SK-N-SH (cell line): ENCODE data around the gene COL8A1. TPM values are rescaled to one million over a fixed set of nuclear protein-coding genes. Genes with fewer than 3 reads are reported as not detected.

ENCODE experiments used
- CTCF ChIA-PET: fragments of 300-600, 350-600 bp; formaldehyde crosslinking; extraction: SDS; loops from one replicate; lab custom pipeline; 2021; lab: Yijun Ruan, JAX
- POLR2A ChIA-PET: fragments of 350-600 bp; sonication (Branson Sonifier 250); formaldehyde crosslinking; extraction: SDS; loops from one replicate; lab custom pipeline; 2020; ENCODE audit warnings: antibody characterized with exemption, inconsistent platforms; lab: Yijun Ruan, JAX
- DNase-seq: peaks from one replicate; pipeline ENCODE4 v3.0.0; 2012
- H2AFZ ChIP-seq: fragments of 200-600 bp; sonication (generic); 2 replicates; pipeline ENCODE4 v1.8.1; 2016; ENCODE audit warnings: antibody characterized with exemption, mild to moderate bottlenecking, low read depth
- H3F3A ChIP-seq: fragments of 200-600 bp; sonication (generic); replicated peaks from 2 replicates; pipeline ENCODE3; 2016; ENCODE audit warnings: antibody characterized with exemption, mild to moderate bottlenecking; ENCODE audit not compliant: insufficient read depth
- H3K27ac ChIP-seq, 2 experiments: fragments of 200-500 bp in 1 of 2; fragments of 200-600 bp in 1 of 2; sonication (Bioruptor generic) in 1 of 2; sonication (generic), shearing (Covaris generic) in 1 of 2; 2 replicates each; pipeline versions ENCODE4 v1.5.1 to v1.6.1; 2014 to 2016; ENCODE audit warnings: low read depth in 2 of 2, inconsistent platforms in 1 of 2, low read length in 1 of 2, mild to moderate bottlenecking in 1 of 2, mixed read lengths in 1 of 2
- H3K27me3 ChIP-seq: fragments of 200-600 bp; sonication (generic), shearing (Covaris generic); 2 replicates; pipeline ENCODE4 v1.6.1; 2016; ENCODE audit warnings: mixed run types; ENCODE audit not compliant: insufficient read depth
- H3K36me3 ChIP-seq, 2 experiments: fragments of 200-500 bp in 1 of 2; fragments of 200-600 bp in 1 of 2; sonication (Bioruptor generic) in 1 of 2; sonication (generic) in 1 of 2; replicated peaks in 1 of 2; 2 replicates each; pipeline versions ENCODE3 to v1.5.1; 2014 to 2016; ENCODE audit warnings: low read length in 1 of 2, mild to moderate bottlenecking in 1 of 2; ENCODE audit not compliant: insufficient read depth in 2 of 2, control insufficient read depth in 1 of 2
- H3K4me1 ChIP-seq, 2 experiments: fragments of 200-500 bp in 1 of 2; fragments of 200-600 bp in 1 of 2; sonication (Bioruptor generic) in 1 of 2; sonication (generic), shearing (Covaris generic) in 1 of 2; 2 replicates each; pipeline versions ENCODE4 v1.5.1 to v1.6.1; 2014 to 2016; ENCODE audit warnings: low read depth in 1 of 2, low read length in 1 of 2, mixed run types in 1 of 2; ENCODE audit not compliant: insufficient read depth in 2 of 2, control insufficient read depth in 1 of 2
- H3K4me2 ChIP-seq: fragments of 200-600 bp; sonication (generic), shearing (Covaris generic); 2 replicates; pipeline ENCODE4 v1.6.1; 2017; ENCODE audit warnings: mixed run types
- H3K4me3 ChIP-seq, 2 experiments: fragments of 200-500 bp in 1 of 2; fragments of 200-600 bp in 1 of 2; sonication (Bioruptor generic) in 1 of 2; sonication (generic), shearing (Covaris generic) in 1 of 2; 2 replicates each; pipeline versions ENCODE4 v1.5.1 to v1.8.1; 2014 to 2016; ENCODE audit warnings: low read depth in 2 of 2, inconsistent platforms in 1 of 2, low read length in 1 of 2, mild to moderate bottlenecking in 1 of 2, mixed read lengths in 1 of 2, moderate library complexity in 1 of 2
- H3K79me2 ChIP-seq: fragments of 200-600 bp; sonication (generic); 2 replicates; pipeline ENCODE4 v1.8.1; 2017; ENCODE audit warnings: mild to moderate bottlenecking; ENCODE audit not compliant: insufficient read depth
- H3K9ac ChIP-seq: fragments of 200-600 bp; sonication (generic); 2 replicates; pipeline ENCODE4 v1.6.1; 2017; ENCODE audit warnings: mixed run types
- H3K9me2 ChIP-seq: fragments of 200-600 bp; sonication (generic); 2 replicates; pipeline ENCODE4 v1.6.1; 2017; ENCODE audit warnings: mixed run types
- H3K9me3 ChIP-seq: fragments of 200-600 bp; sonication (generic); 2 replicates; pipeline ENCODE4 v1.6.1; 2017; ENCODE audit warnings: mixed run types, mild to moderate bottlenecking, moderate library complexity
- H4K20me1 ChIP-seq: fragments of 200-600 bp; sonication (generic); 2 replicates; pipeline ENCODE4 v1.6.1; 2017; ENCODE audit warnings: mild to moderate bottlenecking, mixed run types; ENCODE audit not compliant: insufficient read depth
- ELF1 ChIP-seq: IDR thresholded peaks from 2 replicates; pipeline ENCODE4 v1.4.0; 2012
- EP300 ChIP-seq, 2 experiments: IDR thresholded peaks; 2 replicates each; pipeline versions ENCODE4 v1.4.0 to v1.6.1; 2012; ENCODE audit warnings: borderline replicate concordance in 1 of 2, low read depth in 1 of 2, low read length in 1 of 2
- FOSL2 ChIP-seq: IDR thresholded peaks from 2 replicates; pipeline ENCODE4 v1.4.0; 2012; ENCODE audit warnings: low read depth, mild to moderate bottlenecking, moderate library complexity, borderline replicate concordance
- FOXJ3 ChIP-seq: sonication (generic); formaldehyde crosslinking; IDR thresholded peaks from 2 replicates; pipeline ENCODE4 v1.5.1; 2020; ENCODE audit warnings: mild to moderate bottlenecking, missing genetic modification reagents
- JUND ChIP-seq: IDR thresholded peaks from 2 replicates; pipeline ENCODE4 v1.4.0; 2012
- MEF2A ChIP-seq: IDR thresholded peaks from 2 replicates; pipeline ENCODE4 v1.4.0; 2012; ENCODE audit warnings: low read depth, borderline replicate concordance
- MXI1 ChIP-seq: IDR thresholded peaks from 2 replicates; pipeline ENCODE4 v1.6.1; 2012; ENCODE audit warnings: mild to moderate bottlenecking, low read depth, low read length, improper control_type of control experiment
- NFIC ChIP-seq: IDR thresholded peaks from 2 replicates; pipeline ENCODE4 v1.4.0; 2012; ENCODE audit warnings: borderline replicate concordance
- POLR2AphosphoS5 ChIP-seq: IDR thresholded peaks from 2 replicates; pipeline ENCODE4 v1.6.1; 2012; ENCODE audit warnings: low read depth, low read length
- RXRA ChIP-seq: IDR thresholded peaks from 2 replicates; pipeline ENCODE4 v1.4.0; 2012; ENCODE audit warnings: low read depth, mild to moderate bottlenecking, borderline replicate concordance
- TCF12 ChIP-seq: IDR thresholded peaks from 2 replicates; pipeline ENCODE4 v1.4.0; 2012
- TEAD4 ChIP-seq: IDR thresholded peaks from 2 replicates; pipeline ENCODE4 v1.4.0; 2012; ENCODE audit warnings: mild to moderate bottlenecking, borderline replicate concordance; ENCODE audit not compliant: insufficient read depth
- USF2 ChIP-seq: fragments of 150-350 bp; IDR thresholded peaks from 2 replicates; pipeline ENCODE4 v1.6.1; 2017; ENCODE audit warnings: antibody characterized with exemption, low read length, low read depth, borderline replicate concordance
- ZBTB33 ChIP-seq: IDR thresholded peaks from 2 replicates; pipeline ENCODE4 v1.4.0; 2012; ENCODE audit warnings: low read depth, borderline replicate concordance
- WGBS: methylation state at CpG from one replicate; pipeline ENCODE4 v1.1.6; 2017; ENCODE audit warnings: low lambda C conversion rate; 5-methylcytosine and 5-hydroxymethylcytosine counted together
- polyA plus RNA-seq, 3 experiments: library from polyadenylated mRNA; depleted of rRNA; stranded (reverse); fragments of >200 nt; gene quantifications; 2 replicates each; pipeline ENCODE4 v1.2.3, GENCODE V29; 2012
- TF ChIP-seq, protein P1 (sequence below): IDR thresholded peaks from 2 replicates; pipeline ENCODE4 v1.4.0; 2012; ENCODE audit warnings: low read depth, borderline replicate concordance
- TF ChIP-seq, protein P2 (sequence below): IDR thresholded peaks from 2 replicates; pipeline ENCODE4; 2012

Gene COL8A1
- polyA plus RNA-seq, 1 of the 3 experiments (the other 2 are of a cell fraction): 4.0 TPM

DNA sequence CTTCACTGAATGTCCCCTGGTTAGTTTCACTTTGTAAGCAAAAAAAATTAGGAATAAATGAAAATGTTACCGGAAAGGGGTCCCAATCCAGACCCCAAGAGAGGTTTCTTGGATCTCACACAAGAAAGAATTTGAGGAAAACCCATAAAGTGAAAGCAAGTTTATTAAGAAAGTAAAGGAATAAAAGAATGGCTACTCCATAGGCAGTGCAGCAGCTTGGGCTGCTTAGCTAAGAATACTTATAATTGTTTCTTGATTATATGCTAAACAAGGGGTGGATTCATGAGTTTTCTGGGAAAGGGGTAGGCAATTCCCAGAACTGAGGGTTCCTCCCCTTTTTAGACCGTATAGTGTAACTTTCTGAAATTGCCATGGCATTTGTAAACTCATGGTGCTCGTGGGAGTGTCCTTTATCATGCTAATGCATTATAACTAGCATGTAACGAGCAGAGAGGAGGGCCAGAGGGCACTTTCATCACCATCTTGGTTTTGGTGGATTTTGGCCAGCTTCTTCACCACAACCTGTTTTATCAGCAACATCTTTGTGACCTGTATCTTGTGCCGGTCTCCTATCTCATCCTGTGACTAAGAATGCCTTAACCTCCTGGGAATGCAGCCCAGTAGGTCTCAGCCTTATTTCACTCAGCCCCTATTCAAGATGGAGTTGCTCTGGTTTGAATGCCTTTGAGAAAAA is 138.3 kb downstream of the COL8A1 start:
- CTCF ChIA-PET: interaction anchor here (0.7 to 1.7 kb wide), 4 partner anchors 13 to 74 kb away, joined by 3 to 7 read pairs (median 4); no protein-coding TSS in a partner anchor

DNA sequence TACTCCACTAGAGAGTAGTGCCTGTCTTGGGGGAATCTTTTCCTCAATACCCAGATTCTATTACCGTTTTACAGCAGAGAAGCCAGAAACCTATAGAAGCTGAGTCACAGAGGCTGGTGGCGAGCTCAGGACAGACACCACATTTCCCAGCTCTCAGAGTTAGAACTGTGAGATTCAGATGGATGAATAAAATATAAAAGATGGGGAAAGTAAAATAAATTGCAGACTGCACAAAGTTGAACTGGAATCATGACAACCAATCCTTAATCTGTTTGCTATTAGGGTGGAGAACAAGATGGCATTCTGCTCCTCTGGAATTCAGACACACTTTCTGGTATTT is 138.8 kb downstream of the COL8A1 start:
- WGBS: 46% methylated on average over 2 of the region's 2 CpGs
- CTCF ChIA-PET: interaction anchor here (1.0 to 1.5 kb wide), 3 partner anchors 12 to 31 kb away, joined by 3 to 6 read pairs (median 5); no protein-coding TSS in a partner anchor
- no peaks in the 10 kb centered on the region for H3K9me2 ChIP-seq
- peaks cover 0 to 20% of the 10 kb centered on the region in 2 experiments; a peak in 1 of 4 replicates for H3K4me1 ChIP-seq
- no peak for TF ChIP-seq FOSL2
- TF ChIP-seq ZBTB33: no peak
- TF ChIP-seq FOXJ3: no peak
- no peak for TF ChIP-seq MEF2A
- TF ChIP-seq USF2: no peak
- TF ChIP-seq MXI1: no peak
- TF ChIP-seq POLR2AphosphoS5: no peak
- no peak for DNase-seq
- no peak overlapping the region for H3K27ac ChIP-seq
- no peaks in the 10 kb centered on the region for H3K79me2 ChIP-seq
- no peaks in the 10 kb centered on the region for H4K20me1 ChIP-seq
- H2AFZ ChIP-seq: no peak overlapping the region; the same call in 1 of the 2 replicates
- H3K36me3 ChIP-seq: no peaks in the 10 kb centered on the region
- H3K9me3 ChIP-seq: no peaks in the 10 kb centered on the region
- H3K9ac ChIP-seq: no peak overlapping the region
- H3K4me2 ChIP-seq: no peak overlapping the region
- POLR2A ChIA-PET: no interaction called here
- H3K27me3 ChIP-seq: no peaks in the 10 kb centered on the region
- H3K4me3 ChIP-seq: no peak overlapping the region
- H3F3A ChIP-seq: peaks cover 4% of the 10 kb centered on the region

More for the DNA sequence above, 138.3 kb downstream of the COL8A1 start:
- no peaks in the 10 kb centered on the region for H3K9me2 ChIP-seq
- no peak overlapping the region for H3K27ac ChIP-seq
- no peak overlapping the region for H3K9ac ChIP-seq
- H3K36me3 ChIP-seq: no peaks in the 10 kb centered on the region
- H3F3A ChIP-seq: peaks cover 4% of the 10 kb centered on the region
- POLR2A ChIA-PET: no interaction called here
- 24% methylated on average over 5 of the region's 5 CpGs for WGBS
- H3K9me3 ChIP-seq: no peaks in the 10 kb centered on the region
- peaks cover 0 to 18% of the 10 kb centered on the region in 2 experiments; a peak in 1 of 4 replicates for H3K4me1 ChIP-seq
- H3K4me2 ChIP-seq: 0 out of 2 replicates have a peak overlapping the region, but pooled peaks have one; percentile 16
- H3K27me3 ChIP-seq: no peaks in the 10 kb centered on the region
- no peak for DNase-seq
- H3K79me2 ChIP-seq: no peaks in the 10 kb centered on the region
- no peaks in the 10 kb centered on the region for H4K20me1 ChIP-seq
- no peak overlapping the region; the same call in 1 of the 2 replicates for H2AFZ ChIP-seq
- no peak overlapping the region for H3K4me3 ChIP-seq
- TF ChIP-seq NFIC: peak; percentile 63
- no peak for TF ChIP-seq ELF1
- TF ChIP-seq MEF2A: no peak
- peak; percentile 50; the same call in 1 of the 2 replicates for TF ChIP-seq TCF12
- TF ChIP-seq, protein P1, sequence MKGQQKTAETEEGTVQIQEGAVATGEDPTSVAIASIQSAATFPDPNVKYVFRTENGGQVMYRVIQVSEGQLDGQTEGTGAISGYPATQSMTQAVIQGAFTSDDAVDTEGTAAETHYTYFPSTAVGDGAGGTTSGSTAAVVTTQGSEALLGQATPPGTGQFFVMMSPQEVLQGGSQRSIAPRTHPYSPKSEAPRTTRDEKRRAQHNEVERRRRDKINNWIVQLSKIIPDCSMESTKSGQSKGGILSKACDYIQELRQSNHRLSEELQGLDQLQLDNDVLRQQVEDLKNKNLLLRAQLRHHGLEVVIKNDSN: no peak
- TF ChIP-seq, protein P2, sequence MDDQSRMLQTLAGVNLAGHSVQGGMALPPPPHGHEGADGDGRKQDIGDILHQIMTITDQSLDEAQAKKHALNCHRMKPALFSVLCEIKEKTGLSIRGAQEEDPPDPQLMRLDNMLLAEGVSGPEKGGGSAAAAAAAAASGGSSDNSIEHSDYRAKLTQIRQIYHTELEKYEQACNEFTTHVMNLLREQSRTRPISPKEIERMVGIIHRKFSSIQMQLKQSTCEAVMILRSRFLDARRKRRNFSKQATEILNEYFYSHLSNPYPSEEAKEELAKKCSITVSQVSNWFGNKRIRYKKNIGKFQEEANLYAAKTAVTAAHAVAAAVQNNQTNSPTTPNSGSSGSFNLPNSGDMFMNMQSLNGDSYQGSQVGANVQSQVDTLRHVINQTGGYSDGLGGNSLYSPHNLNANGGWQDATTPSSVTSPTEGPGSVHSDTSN: no peak; the same call in 1 of the 2 replicates
- no peak; the same call in 1 of the 2 replicates for TF ChIP-seq JUND
- TF ChIP-seq RXRA: 0 out of 2 replicates have a peak, but pooled peaks have one; percentile 15
- TF ChIP-seq TEAD4: no peak
- peak; percentile 17; the same call in 1 of the 2 replicates for TF ChIP-seq FOSL2
- TF ChIP-seq EP300 (IDR thresholded peaks at IDR 0.05; ENCODE audit: borderline replicate concordance in 1 of 2, low read depth in 1 of 2, low read length in 1 of 2): 0 out of 4 replicates have a peak, but pooled peaks of 1 of the 2 experiments have one; percentile 24
